Endometrial microvascular endothelial cells (primary cell): Measurements from ENCODE around the gene COL20A1. TPM values are rescaled to one million over a fixed set of nuclear protein-coding genes. Genes with fewer than 3 reads are reported as not detected.

ENCODE experiments used
- in situ Hi-C: cut with HindIII; loops from 2 replicates; pipeline ENCODE4 v1.10.0; 2017; ENCODE audit warnings: low sequenced_read_pairs, low pct_unique_long_range_greater_than_20kb; ENCODE audit errors: inconsistent ontology term
- total RNA-seq: library from RNA; depleted of rRNA; stranded (reverse); fragments of >200 nt; gene quantifications from one replicate; pipeline ENCODE4 v1.2.3, GENCODE V29; 2015; ENCODE audit errors: inconsistent ontology term

Gene COL20A1
- total RNA-seq, 1 donor from 2014 or later, result not detected

- in situ Hi-C loops, result no loop called here
Measured at GRCh38 chr20:63374504-63374903, 81.5 kb downstream of the COL20A1 start.

GRCh38 chr20:63375438-63375837, 82.5 kb downstream of the COL20A1 start:
- in situ Hi-C loops, result loop anchor here (25.0 kb wide), 1 partner anchor 88 kb away; the partner anchor contains the start of gene COL20A1

- in situ Hi-C loops, result loop anchor here (25.0 kb wide), 1 partner anchor 89 kb away; the partner anchor contains the start of gene COL20A1
Measured at GRCh38 chr20:63376283-63377250, 83.6 kb downstream of the COL20A1 start.

GRCh38 chr20:63377256-63377941, 84.4 kb downstream of the COL20A1 start:
- in situ Hi-C loops, result loop anchor here (25.0 kb wide), 1 partner anchor 90 kb away; the partner anchor contains the start of gene COL20A1

- in situ Hi-C loops, result loop anchor here (25.0 kb wide), 1 partner anchor 91 kb away; the partner anchor contains the start of gene COL20A1
Measured at GRCh38 chr20:63377951-63378381, 85.0 kb downstream of the COL20A1 start.

- in situ Hi-C loops, result loop anchor here (25.0 kb wide), 1 partner anchor 91 kb away; the partner anchor contains the start of gene COL20A1
Measured at GRCh38 chr20:63378626-63379025, 85.6 kb downstream of the COL20A1 start.

GRCh38 chr20:63379296-63379695, 86.3 kb downstream of the COL20A1 start:
- in situ Hi-C loops, result loop anchor here (25.0 kb wide), 1 partner anchor 92 kb away; the partner anchor contains the start of gene COL20A1

- in situ Hi-C loops, result loop anchor here (25.0 kb wide), 1 partner anchor 93 kb away; the partner anchor contains the start of gene COL20A1
Measured at GRCh38 chr20:63379872-63380271, 86.9 kb downstream of the COL20A1 start.

GRCh38 chr20:63380346-63380870, 87.4 kb downstream of the COL20A1 start:
- in situ Hi-C loops, result loop anchor here (25.0 kb wide), 1 partner anchor 93 kb away; the partner anchor contains the start of gene COL20A1

GRCh38 chr20:63381781-63382431, 88.9 kb downstream of the COL20A1 start:
- in situ Hi-C loops, result loop anchor here (25.0 kb wide), 1 partner anchor 95 kb away; the partner anchor contains the start of gene COL20A1

- in situ Hi-C loops, result loop anchor here (25.0 kb wide), 1 partner anchor 95 kb away; the partner anchor contains the start of gene COL20A1
Measured at GRCh38 chr20:63382551-63383300, 89.7 kb downstream of the COL20A1 start.

GRCh38 chr20:63383556-63383955, 90.6 kb downstream of the COL20A1 start:
- in situ Hi-C loops, result loop anchor here (25.0 kb wide), 1 partner anchor 96 kb away; the partner anchor contains the start of gene COL20A1

GRCh38 chr20:63384336-63384735, 91.3 kb downstream of the COL20A1 start:
- in situ Hi-C loops, result loop anchor here (25.0 kb wide), 1 partner anchor 97 kb away; the partner anchor contains the start of gene COL20A1

Other genes with a start within 250 kb of the COL20A1 start
- 37.3 TPM for gene YTHDF1, start 77.1 kb upstream of the COL20A1 start, total RNA-seq
- gene BIRC7, start 57.3 kb upstream of the COL20A1 start, total RNA-seq, result not detected
- gene NKAIN4, start 38.7 kb upstream of the COL20A1 start, total RNA-seq, result not detected
- gene ARFGAP1, start 20.4 kb upstream of the COL20A1 start, total RNA-seq, result 51.9 TPM
- gene CHRNA4, start 68.2 kb downstream of the COL20A1 start, total RNA-seq, result not detected
- not detected for gene KCNQ2, start 179.5 kb downstream of the COL20A1 start, total RNA-seq
- gene EEF1A2, start 205.9 kb downstream of the COL20A1 start, total RNA-seq, result 0.09 TPM
- 126 TPM for gene PPDPF, start 227.6 kb downstream of the COL20A1 start, total RNA-seq
- not detected for gene PTK6, start 244.2 kb downstream of the COL20A1 start, total RNA-seq